HTR-8/SVneo (cell line): ENCODE data around the gene CENPP.

Experiments used
- DNase-seq: peaks from one replicate; pipeline ENCODE4 v3.0.0; 2011; ENCODE audit warnings: low spot score, mixed read lengths; ENCODE audit not compliant: insufficient read length
- FAIRE-seq: peaks from 2 replicates; lab custom pipeline; 2011; peaks lifted over from hg19 to GRCh38; lab: Jason Lieb, UNC

Gene CENPP

GRCh38 chr9:92644278-92644677, 318.5 kb downstream of the CENPP start:
- FAIRE-seq (no peak), DNase-seq (no peak)

GRCh38 chr9:92645041-92645440, 319.3 kb downstream of the CENPP start:
- DNase-seq (no peak), FAIRE-seq (no peak)

- FAIRE-seq (no peak), DNase-seq (no peak)
Measured at GRCh38 chr9:92647671-92648473, 322.1 kb downstream of the CENPP start.

GRCh38 chr9:92648474-92648971, 322.8 kb downstream of the CENPP start:
- FAIRE-seq, result no peak
- no peak for DNase-seq

GRCh38 chr9:92649007-92649406, 323.3 kb downstream of the CENPP start:
- FAIRE-seq, result no peak
- DNase-seq, result no peak

- no peak for FAIRE-seq
- no peak for DNase-seq
Measured at GRCh38 chr9:92650296-92650695, 324.5 kb downstream of the CENPP start.

GRCh38 chr9:92650839-92651621, 325.3 kb downstream of the CENPP start:
- DNase-seq (no peak), FAIRE-seq (no peak)

GRCh38 chr9:92652461-92652860, 326.7 kb downstream of the CENPP start:
- no peak for DNase-seq
- no peak for FAIRE-seq

- FAIRE-seq, result no peak
- no peak for DNase-seq
Measured at GRCh38 chr9:92654481-92655301, 328.9 kb downstream of the CENPP start.

- DNase-seq (no peak), FAIRE-seq (no peak)
Measured at GRCh38 chr9:92655366-92655765, 329.6 kb downstream of the CENPP start.

GRCh38 chr9:92655896-92656536, 330.3 kb downstream of the CENPP start:
- DNase-seq, result no peak

GRCh38 chr9:92656537-92656925, 330.8 kb downstream of the CENPP start:
- DNase-seq, result no peak
- no peak for FAIRE-seq

More at GRCh38 chr9:92655896-92656536, 330.3 kb downstream of the CENPP start:
- FAIRE-seq, result no peak

GRCh38 chr9:92657296-92658094, 331.7 kb downstream of the CENPP start:
- DNase-seq (no peak), FAIRE-seq (no peak)

- FAIRE-seq, result no peak
- no peak for DNase-seq
Measured at GRCh38 chr9:92658176-92658575, 332.4 kb downstream of the CENPP start.

- DNase-seq (no peak), FAIRE-seq (no peak)
Measured at GRCh38 chr9:92658611-92659010, 332.9 kb downstream of the CENPP start.

GRCh38 chr9:92659601-92660000, 333.8 kb downstream of the CENPP start:
- no peak for FAIRE-seq

GRCh38 chr9:92660266-92660665, 334.5 kb downstream of the CENPP start:
- FAIRE-seq, result no peak
- DNase-seq, result no peak

More at GRCh38 chr9:92659601-92660000, 333.8 kb downstream of the CENPP start:
- DNase-seq, result no peak

GRCh38 chr9:92661127-92661526, 335.4 kb downstream of the CENPP start:
- FAIRE-seq (no peak), DNase-seq (no peak)

- FAIRE-seq (no peak), DNase-seq (no peak)
Measured at GRCh38 chr9:92661743-92662142, 336.0 kb downstream of the CENPP start.
